Immature natural killer cell (primary cell): ENCODE data around the gene CCN5. TPM values are rescaled to one million over a fixed set of nuclear protein-coding genes. Genes with fewer than 3 reads are reported as not detected.

ENCODE experiments used
- DNase-seq, 3 donors: peaks; one replicate each; pipeline ENCODE4 v3.0.0; 2022; ENCODE audit warnings: mixed read lengths in 1 of 3
- H3K27ac Mint-ChIP-seq, 6 donors: one replicate each; pipeline ENCODE4 v1.8.0; 2020; ENCODE audit warnings: mixed read lengths in 6 of 6, mild to moderate bottlenecking in 5 of 6, inconsistent platforms in 4 of 6, moderate library complexity in 3 of 6
- H3K27me3 Mint-ChIP-seq, 3 donors: one replicate each; pipeline ENCODE4 v1.8.0; 2020 to 2021; ENCODE audit warnings: low read depth in 3 of 3, mild to moderate bottlenecking in 3 of 3, mixed read lengths in 3 of 3, moderate library complexity in 3 of 3, inconsistent platforms in 1 of 3
- H3K36me3 Mint-ChIP-seq, 3 donors: one replicate each; pipeline ENCODE4 v1.8.0; 2020; ENCODE audit warnings: mixed read lengths in 3 of 3, inconsistent platforms in 2 of 3, mild to moderate bottlenecking in 2 of 3
- H3K4me1 Mint-ChIP-seq, 2 donors: one replicate each; pipeline ENCODE4 v1.8.0; 2020; ENCODE audit warnings: inconsistent platforms in 2 of 2, mild to moderate bottlenecking in 2 of 2, mixed read lengths in 2 of 2, moderate library complexity in 1 of 2
- H3K4me3 Mint-ChIP-seq, 5 donors: one replicate each; pipeline ENCODE4 v1.8.0; 2020; ENCODE audit warnings: mild to moderate bottlenecking in 5 of 5, mixed read lengths in 5 of 5, inconsistent platforms in 3 of 5, moderate library complexity in 3 of 5
- H3K9me3 Mint-ChIP-seq, 6 donors: one replicate each; pipeline ENCODE4 v1.8.0; 2020; ENCODE audit warnings: mild to moderate bottlenecking in 6 of 6, mixed read lengths in 6 of 6, inconsistent platforms in 4 of 6, moderate library complexity in 3 of 6
- polyA plus RNA-seq, 3 donors: library from polyadenylated mRNA; unstranded; fragments of 300-500 nt; fragmentation: Illumina TruSeq; gene quantifications; one replicate each; pipeline ENCODE4 v1.2.3, GENCODE V29; 2021

The CCN5 gene
- polyA plus RNA-seq, 3 donors from 2014 or later, result not detected

DNA sequence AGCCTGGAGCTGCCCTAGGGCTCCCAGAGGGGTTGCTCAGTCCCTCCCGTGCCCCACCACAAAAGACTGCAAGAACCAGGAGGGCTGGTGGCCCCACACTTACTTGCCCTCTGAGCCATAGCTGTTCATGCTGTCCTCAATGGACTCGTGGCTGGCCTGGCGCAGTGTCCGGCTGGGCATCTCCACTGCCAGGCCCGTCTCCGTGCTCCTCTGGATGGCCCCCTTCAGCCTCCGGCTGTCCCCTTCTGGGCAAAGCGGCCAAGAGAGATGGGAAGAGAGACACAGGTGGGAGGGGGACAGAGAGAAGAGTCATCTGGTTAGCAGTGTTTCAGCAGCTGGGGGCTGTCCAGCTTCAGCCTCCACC is 56.0 kb downstream of the CCN5 start:
- Mint-ChIP-seq H3K27me3 (peaks cover 0 to 3% (median 0%) of the 10 kb centered on the region in 3 donors), H3K9me3 (no peaks in the 10 kb centered on the region), H3K4me3 (no peak overlapping the region)

DNA sequence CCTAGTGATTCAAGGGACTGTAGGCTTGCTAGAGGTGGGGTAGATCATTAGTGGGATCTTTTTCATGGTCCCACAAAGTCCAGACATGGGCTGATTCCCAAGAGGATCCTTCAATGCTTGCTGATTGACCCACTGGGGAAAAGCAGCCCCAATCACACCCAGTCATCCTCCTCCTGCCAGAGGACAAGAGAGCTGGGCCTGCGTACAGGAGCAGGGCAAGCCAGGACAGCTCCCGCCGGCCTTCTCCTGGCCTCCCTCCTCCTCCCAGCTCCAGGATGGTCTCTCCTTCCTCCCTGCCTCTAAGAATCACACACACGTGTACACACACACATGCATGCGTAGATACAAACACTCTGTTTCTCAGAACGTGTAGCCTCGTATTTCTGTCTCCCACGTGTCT is 57.5 kb downstream of the CCN5 start:
- Mint-ChIP-seq H3K27ac (no peak overlapping the region), H3K4me3 (no peak overlapping the region), H3K4me1 (no peaks in the 10 kb centered on the region), H3K9me3 (no peaks in the 10 kb centered on the region), H3K36me3 (no peaks in the 10 kb centered on the region), H3K27me3 (peaks cover 0 to 3% (median 0%) of the 10 kb centered on the region in 3 donors)
- DNase-seq, result no peak

More for the DNA sequence above, 56.0 kb downstream of the CCN5 start:
- H3K36me3 Mint-ChIP-seq, result no peaks in the 10 kb centered on the region
- no peaks in the 10 kb centered on the region for H3K4me1 Mint-ChIP-seq
- DNase-seq, result no peak
- H3K27ac Mint-ChIP-seq, result no peak overlapping the region

GRCh38 chr20:44773070-44773829 is 58.1 kb downstream of the CCN5 start:
- Mint-ChIP-seq H3K36me3 (no peaks in the 10 kb centered on the region), H3K4me1 (no peaks in the 10 kb centered on the region), H3K4me3 (no peak overlapping the region), H3K27me3 (peaks cover 0 to 3% (median 0%) of the 10 kb centered on the region in 3 donors), H3K27ac (no peak overlapping the region), H3K9me3 (no peaks in the 10 kb centered on the region)
- no peak for DNase-seq

DNA sequence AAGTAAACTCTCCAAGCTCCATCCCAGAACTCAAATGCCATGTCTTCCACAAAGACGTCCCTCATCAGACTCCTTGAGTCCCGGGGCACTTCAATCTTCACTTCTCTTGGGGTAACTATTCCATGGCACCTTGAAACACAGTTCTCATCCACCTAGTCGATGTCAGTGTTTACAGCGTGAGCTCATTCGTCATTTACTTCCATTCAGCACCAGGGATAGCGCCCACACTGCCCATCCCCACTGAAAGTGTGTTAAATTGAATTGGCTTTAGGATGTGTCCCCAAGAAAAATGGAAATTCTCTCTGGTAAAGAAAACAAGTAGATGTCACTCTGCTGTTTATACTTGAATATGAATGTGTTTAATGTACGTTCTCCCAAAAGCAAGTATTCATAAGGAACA is 61.8 kb downstream of the CCN5 start:
- Mint-ChIP-seq H3K4me3 (no peak overlapping the region), H3K27me3 (peaks cover 0 to 3% (median 2%) of the 10 kb centered on the region in 3 donors), H3K9me3 (no peaks in the 10 kb centered on the region), H3K27ac (no peak overlapping the region), H3K4me1 (no peaks in the 10 kb centered on the region), H3K36me3 (no peaks in the 10 kb centered on the region)
- DNase-seq, result no peak

Other genes with a start within 250 kb of the CCN5 start
- gene TTPAL, start 239.5 kb upstream of the CCN5 start, polyA plus RNA-seq, result 10 to 100 TPM in 1 of 3 donors, 1 to 10 TPM in 2; 5.0 to 13.8 (median 5.6) TPM
- 100 to 1,000 TPM; 180 to 266 (median 215) TPM for gene SERINC3, start 193.3 kb upstream of the CCN5 start, polyA plus RNA-seq
- 1 to 10 TPM; 1.6 to 2.6 (median 1.8) TPM for gene PKIG, start 132.8 kb upstream of the CCN5 start, polyA plus RNA-seq
- gene ADA, start 63.7 kb upstream of the CCN5 start, polyA plus RNA-seq, result 100 to 1,000 TPM in 2 of 3 donors, 10 to 100 TPM in 1; 96.9 to 150 (median 124) TPM
- not detected for gene KCNK15, start 30.5 kb downstream of the CCN5 start, polyA plus RNA-seq
- not detected for gene RIMS4, start 95.2 kb downstream of the CCN5 start, polyA plus RNA-seq
- 100 to 1,000 TPM; 541 to 648 (median 556) TPM for gene YWHAB, start 170.3 kb downstream of the CCN5 start, polyA plus RNA-seq
- under 1 TPM in 1 of 3 donors, not detected in 2; 0.99 TPM for gene PABPC1L, start 194.7 kb downstream of the CCN5 start, polyA plus RNA-seq
- 10 to 100 TPM; 13.4 to 30.0 (median 24.8) TPM for gene TOMM34, start 245.0 kb downstream of the CCN5 start, polyA plus RNA-seq